ENCODE results near the gene SLC2A11. TPM values are rescaled to one million over a fixed set of nuclear protein-coding genes. Genes with fewer than 3 reads are reported as not detected.
A peak's percentile ranks its signal among the peaks of the same experiment; 100 is the strongest.
"Not testable (repeated sequence)": the region's sequence is repeated elsewhere in the genome, so short reads cannot be mapped to it uniquely, and the experiment has no call there.

The SLC2A11 gene
- total and polyA plus RNA-seq, 11 donors, result 8.7 to 31.2 (median 18.7) TPM

DNA sequence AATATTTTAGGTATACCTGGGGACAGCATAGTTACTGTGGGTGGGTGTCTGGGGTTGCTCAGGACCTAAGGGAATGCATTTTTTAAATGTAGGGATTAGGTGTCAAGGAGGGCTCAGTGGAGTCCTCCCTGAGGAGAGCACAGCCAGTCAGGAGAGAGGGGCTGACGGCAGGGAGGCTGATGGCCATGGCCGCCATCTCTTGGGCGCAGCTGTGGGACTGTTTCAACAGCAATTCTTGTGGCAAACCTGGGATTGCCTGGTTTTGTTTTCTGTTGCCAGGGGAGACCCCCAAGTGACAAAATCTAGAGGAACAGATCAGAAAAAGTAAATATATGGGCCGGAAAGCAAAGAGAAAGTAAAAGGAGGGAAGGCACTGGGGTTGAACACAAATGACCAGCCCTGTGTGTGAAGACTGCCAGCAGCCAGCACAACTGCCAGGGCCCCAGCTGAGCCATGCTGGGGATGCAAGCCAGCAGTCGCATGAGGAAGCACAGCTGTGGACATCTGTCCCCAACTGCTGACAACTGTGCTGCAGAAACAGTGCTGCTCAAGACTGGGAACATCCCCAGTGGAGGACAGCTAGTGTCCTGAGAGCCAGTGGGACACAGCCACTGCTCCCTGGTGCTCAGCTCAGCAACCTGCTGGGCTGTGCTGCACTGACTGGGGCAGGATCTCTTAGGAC lies 47.0 kb downstream of the SLC2A11 start:
- peak overlapping the region in 3 of 12 donors; percentile 5 to 18 (median 5) for H3K27ac ChIP-seq
- H3K27me3 ChIP-seq, result no peaks in the 10 kb centered on the region
- DNase-seq, result peak in 3 of 5 donors; percentile 26 to 74 (median 74)
- WGBS, 4 donors, result 72 to 83% (median 73%) methylated on average over 5 of the region's 5 CpGs
- TF ChIP-seq POLR2A (IDR thresholded peaks at IDR 0.05), result no peak
- TF ChIP-seq, protein P1, sequence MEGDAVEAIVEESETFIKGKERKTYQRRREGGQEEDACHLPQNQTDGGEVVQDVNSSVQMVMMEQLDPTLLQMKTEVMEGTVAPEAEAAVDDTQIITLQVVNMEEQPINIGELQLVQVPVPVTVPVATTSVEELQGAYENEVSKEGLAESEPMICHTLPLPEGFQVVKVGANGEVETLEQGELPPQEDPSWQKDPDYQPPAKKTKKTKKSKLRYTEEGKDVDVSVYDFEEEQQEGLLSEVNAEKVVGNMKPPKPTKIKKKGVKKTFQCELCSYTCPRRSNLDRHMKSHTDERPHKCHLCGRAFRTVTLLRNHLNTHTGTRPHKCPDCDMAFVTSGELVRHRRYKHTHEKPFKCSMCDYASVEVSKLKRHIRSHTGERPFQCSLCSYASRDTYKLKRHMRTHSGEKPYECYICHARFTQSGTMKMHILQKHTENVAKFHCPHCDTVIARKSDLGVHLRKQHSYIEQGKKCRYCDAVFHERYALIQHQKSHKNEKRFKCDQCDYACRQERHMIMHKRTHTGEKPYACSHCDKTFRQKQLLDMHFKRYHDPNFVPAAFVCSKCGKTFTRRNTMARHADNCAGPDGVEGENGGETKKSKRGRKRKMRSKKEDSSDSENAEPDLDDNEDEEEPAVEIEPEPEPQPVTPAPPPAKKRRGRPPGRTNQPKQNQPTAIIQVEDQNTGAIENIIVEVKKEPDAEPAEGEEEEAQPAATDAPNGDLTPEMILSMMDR (IDR thresholded peaks at IDR 0.05), result no peak
- intact Hi-C loops (cut with DNase I), result no loop called here
- H3K4me1 ChIP-seq, result peaks cover 0 to 21% (median 11%) of the 10 kb centered on the region in 12 donors
- ATAC-seq, result peak; percentile 22 to 56 (median 39)
- H3K4me3 ChIP-seq, result peak overlapping the region in 1 of 12 donors; percentile 26
- H3K36me3 ChIP-seq, result no peaks in the 10 kb centered on the region
- no peaks in the 10 kb centered on the region for H3K9me3 ChIP-seq

GRCh38 chr22:23906641-23907040 lies 49.0 kb downstream of the SLC2A11 start:
- TF ChIP-seq, protein P1 (IDR thresholded peaks at IDR 0.05), result no peak
- TF ChIP-seq POLR2A (IDR thresholded peaks at IDR 0.05), result no peak
- no peaks in the 10 kb centered on the region for H3K36me3 ChIP-seq
- WGBS, 4 donors, result 90 to 98% (median 94%) methylated on average over 4 of the region's 4 CpGs
- no peaks in the 10 kb centered on the region for H3K9me3 ChIP-seq
- H3K27ac ChIP-seq, result no peak overlapping the region
- DNase-seq (no peak), ATAC-seq (no peak)
- peaks cover 0 to 25% (median 12%) of the 10 kb centered on the region in 12 donors for H3K4me1 ChIP-seq
- H3K4me3 ChIP-seq, result no peak overlapping the region
- intact Hi-C loops (cut with DNase I), result no loop called here
- H3K27me3 ChIP-seq, result no peaks in the 10 kb centered on the region

DNA sequence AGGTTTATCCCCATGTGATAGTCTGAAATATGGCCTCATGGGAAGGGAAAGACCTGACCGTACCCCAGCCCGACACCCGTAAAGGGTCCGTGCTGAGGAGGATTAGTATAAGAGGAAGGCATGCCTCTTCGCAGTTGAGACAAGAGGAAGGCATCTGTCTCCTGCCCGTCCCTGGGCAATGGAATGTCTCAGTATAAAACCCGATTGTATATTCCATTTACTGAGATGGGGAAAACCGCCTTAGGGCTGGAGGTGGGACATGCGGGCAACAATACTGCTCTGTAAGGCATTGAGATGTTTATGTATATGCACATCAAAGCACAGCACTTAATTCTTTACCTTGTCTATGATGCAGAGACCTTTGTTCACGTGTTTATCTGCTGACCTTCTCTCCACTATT lies 49.7 kb downstream of the SLC2A11 start:
- ATAC-seq; H3K9me3 ChIP-seq; H3K36me3 ChIP-seq; H3K27me3 ChIP-seq; DNase-seq; H3K4me3 ChIP-seq; intact Hi-C loops (cut with DNase I); H3K27ac ChIP-seq: not testable (repeated sequence)
- 47 to 64% (median 60%) methylated on average over 10 of the region's 10 CpGs for WGBS, 4 donors
- peaks cover 0 to 25% (median 12%) of the 10 kb centered on the region in 12 donors for H3K4me1 ChIP-seq

DNA sequence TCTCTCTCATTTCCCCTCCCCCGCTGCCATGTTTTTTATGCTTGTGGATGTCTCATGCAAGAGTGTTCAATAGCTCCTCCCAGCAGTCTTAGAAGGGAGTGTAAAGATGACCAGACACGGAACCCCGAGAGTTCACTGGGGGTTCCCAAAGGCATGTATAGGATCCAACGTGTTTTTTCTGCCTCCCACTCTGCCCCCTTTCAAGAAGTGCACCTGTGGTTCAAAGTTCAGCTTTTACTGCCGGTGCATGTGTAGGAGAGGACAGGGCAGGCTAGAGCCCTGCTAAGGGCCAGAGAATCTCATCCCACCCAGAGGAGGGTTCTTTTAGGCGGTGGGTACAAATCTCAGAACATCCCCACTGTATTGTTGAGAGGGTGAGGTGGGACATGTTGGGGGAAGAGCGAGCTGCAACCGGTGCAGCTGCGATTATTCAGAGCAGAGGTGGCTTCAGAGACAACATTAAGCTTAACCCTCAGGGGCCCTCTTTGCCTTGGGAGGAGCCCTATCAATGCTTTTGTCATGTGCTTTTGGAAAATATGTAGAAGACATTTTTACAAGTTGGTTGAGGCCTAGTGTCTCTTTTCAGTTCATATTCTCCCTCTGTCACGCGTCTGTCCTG lies 51.0 kb downstream of the SLC2A11 start:
- DNase-seq (no peak), ATAC-seq (no peak)
- Histone ChIP-seq H3K4me3 (peak overlapping the region in 3 of 12 donors; percentile 4 to 23 (median 11)), H3K36me3 (no peaks in the 10 kb centered on the region), H3K27ac (peak overlapping the region in 8 of 12 donors; percentile 21 to 62 (median 46)), H3K4me1 (peaks cover 0 to 33% (median 21%) of the 10 kb centered on the region in 12 donors), H3K9me3 (no peaks in the 10 kb centered on the region), H3K27me3 (no peaks in the 10 kb centered on the region)
- TF ChIP-seq, protein P1 (IDR thresholded peaks at IDR 0.05), result no peak
- TF ChIP-seq POLR2A (IDR thresholded peaks at IDR 0.05), result no peak
- intact Hi-C loops (cut with DNase I), result no loop called here
- 70 to 84% (median 79%) methylated on average over 11 of the region's 11 CpGs for WGBS, 4 donors
